Breast epithelium (tissue), 4 donors: ENCODE results near the gene LDLR. TPM values are rescaled to one million over a fixed set of nuclear protein-coding genes. Genes with fewer than 3 reads are reported as not detected.
"Not testable (repeated sequence)": the region's sequence is repeated elsewhere in the genome, so short reads cannot be mapped to it uniquely, and the experiment has no call there.

Experiments used
- DNase-seq, 2 donors: peaks; one replicate each; pipeline ENCODE4 v3.0.0-alpha.2; 2019; ENCODE audit warnings: low spot score in 2 of 2
- H3K27ac ChIP-seq, 2 donors: fragments of 200-600 bp; sonication (generic) in 1 of 2; one replicate each; pipeline ENCODE4 v1.5.1; 2016 to 2019; ENCODE audit warnings: mild to moderate bottlenecking in 1 of 2
- H3K27me3 ChIP-seq, 2 donors: fragments of 200-600 bp; sonication (generic) in 1 of 2; one replicate each; pipeline versions ENCODE4 v1.5.1 to v1.6.0; 2017 to 2019; ENCODE audit warnings: control low read depth in 1 of 2, mild to moderate bottlenecking in 1 of 2
- H3K36me3 ChIP-seq: fragments of 200-600 bp; one replicate; pipeline ENCODE4 v1.5.1; 2019
- H3K4me1 ChIP-seq, 2 donors: fragments of 200-600 bp; sonication (generic); one replicate each; pipeline ENCODE4 v1.5.1; 2016 to 2019; ENCODE audit warnings: control low read depth in 1 of 2
- H3K4me3 ChIP-seq, 3 donors: fragments of 200-600 bp; sonication (generic); 1 replicate in 2 of 3; 2 replicates in 1 of 3; pipeline ENCODE4 v1.5.1; 2016 to 2019; ENCODE audit warnings: mild to moderate bottlenecking in 3 of 3, moderate library complexity in 2 of 3
- H3K9me3 ChIP-seq, 2 donors: fragments of 200-600 bp; sonication (generic) in 1 of 2; one replicate each; pipeline ENCODE4 v1.5.1; 2016 to 2019; ENCODE audit warnings: control low read depth in 1 of 2
- POLR2A ChIP-seq: fragments of 450-650 bp; IDR thresholded peaks from one replicate; pipeline ENCODE4 v1.6.1; 2016; ENCODE audit warnings: antibody characterized with exemption, mild to moderate bottlenecking, moderate library complexity
- POLR2AphosphoS5 ChIP-seq, 3 donors: sonication (generic); formaldehyde crosslinking; IDR thresholded peaks; one replicate each; pipeline ENCODE4 v1.6.1; 2017; ENCODE audit warnings: antibody characterized with exemption in 3 of 3
- intact Hi-C: fragments of 100-400 bp; cut with DNase I; formaldehyde crosslinking; loops from one replicate; pipeline ENCODE4 v1.15.1; 2023; ENCODE audit warnings: low total_unique reads
- total RNA-seq, 3 donors: library from RNA; depleted of rRNA; stranded (reverse); fragments of >200 nt; gene quantifications; one replicate each; pipeline ENCODE4 v1.1.0, GENCODE V29; 2016
- TF ChIP-seq, protein P1 (sequence below), 3 donors: fragments of 450-650 bp; IDR thresholded peaks; one replicate each; pipeline ENCODE4 v1.5.1; 2016 to 2017; ENCODE audit warnings: antibody characterized with exemption in 3 of 3, mild to moderate bottlenecking in 3 of 3, moderate library complexity in 3 of 3

LDLR gene
- total RNA-seq, 3 donors from 2014 or later = 12.6 to 47.4 (median 45.6) TPM

- no peak for DNase-seq
- H3K36me3 ChIP-seq = no peaks in the 10 kb centered on the region
- H3K4me1 ChIP-seq = no peaks in the 10 kb centered on the region
- H3K27me3 ChIP-seq = no peaks in the 10 kb centered on the region
- H3K4me3 ChIP-seq = no peak overlapping the region
- intact Hi-C loops = no loop called here
- no peak for TF ChIP-seq POLR2AphosphoS5 (IDR thresholded peaks at IDR 0.05)
- TF ChIP-seq, protein P1, sequence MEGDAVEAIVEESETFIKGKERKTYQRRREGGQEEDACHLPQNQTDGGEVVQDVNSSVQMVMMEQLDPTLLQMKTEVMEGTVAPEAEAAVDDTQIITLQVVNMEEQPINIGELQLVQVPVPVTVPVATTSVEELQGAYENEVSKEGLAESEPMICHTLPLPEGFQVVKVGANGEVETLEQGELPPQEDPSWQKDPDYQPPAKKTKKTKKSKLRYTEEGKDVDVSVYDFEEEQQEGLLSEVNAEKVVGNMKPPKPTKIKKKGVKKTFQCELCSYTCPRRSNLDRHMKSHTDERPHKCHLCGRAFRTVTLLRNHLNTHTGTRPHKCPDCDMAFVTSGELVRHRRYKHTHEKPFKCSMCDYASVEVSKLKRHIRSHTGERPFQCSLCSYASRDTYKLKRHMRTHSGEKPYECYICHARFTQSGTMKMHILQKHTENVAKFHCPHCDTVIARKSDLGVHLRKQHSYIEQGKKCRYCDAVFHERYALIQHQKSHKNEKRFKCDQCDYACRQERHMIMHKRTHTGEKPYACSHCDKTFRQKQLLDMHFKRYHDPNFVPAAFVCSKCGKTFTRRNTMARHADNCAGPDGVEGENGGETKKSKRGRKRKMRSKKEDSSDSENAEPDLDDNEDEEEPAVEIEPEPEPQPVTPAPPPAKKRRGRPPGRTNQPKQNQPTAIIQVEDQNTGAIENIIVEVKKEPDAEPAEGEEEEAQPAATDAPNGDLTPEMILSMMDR (IDR thresholded peaks at IDR 0.05) = no peak
- no peak for TF ChIP-seq POLR2A
- H3K27ac ChIP-seq = no peak overlapping the region
- no peaks in the 10 kb centered on the region for H3K9me3 ChIP-seq
Measured at GRCh38 chr19:11098327-11098726, 9.1 kb downstream of the LDLR start.

GRCh38 chr19:11098861-11099260, 9.6 kb downstream of the LDLR start:
- no peak overlapping the region for H3K4me3 ChIP-seq
- H3K27ac ChIP-seq = no peak overlapping the region
- H3K36me3 ChIP-seq = no peaks in the 10 kb centered on the region
- no peaks in the 10 kb centered on the region for H3K27me3 ChIP-seq
- TF ChIP-seq POLR2A (no peak), POLR2AphosphoS5 (IDR thresholded peaks at IDR 0.05) (no peak)
- TF ChIP-seq, protein P1 (IDR thresholded peaks at IDR 0.05) = no peak
- H3K9me3 ChIP-seq = no peaks in the 10 kb centered on the region
- no peak for DNase-seq
- intact Hi-C loops = no loop called here
- H3K4me1 ChIP-seq = no peaks in the 10 kb centered on the region

DNA sequence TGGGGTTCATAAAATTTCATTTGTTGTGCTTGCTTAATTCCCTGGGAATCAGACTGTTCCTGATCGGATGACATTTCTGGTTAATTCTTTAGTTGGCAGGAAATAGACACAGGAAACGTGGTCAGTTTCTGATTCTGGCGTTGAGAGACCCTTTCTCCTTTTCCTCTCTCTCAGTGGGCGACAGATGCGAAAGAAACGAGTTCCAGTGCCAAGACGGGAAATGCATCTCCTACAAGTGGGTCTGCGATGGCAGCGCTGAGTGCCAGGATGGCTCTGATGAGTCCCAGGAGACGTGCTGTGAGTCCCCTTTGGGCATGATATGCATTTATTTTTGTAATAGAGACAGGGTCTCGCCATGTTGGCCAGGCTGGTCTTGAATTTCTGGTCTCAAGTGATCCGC, 10.8 kb downstream of the LDLR start:
- no peak overlapping the region for H3K27ac ChIP-seq

DNA sequence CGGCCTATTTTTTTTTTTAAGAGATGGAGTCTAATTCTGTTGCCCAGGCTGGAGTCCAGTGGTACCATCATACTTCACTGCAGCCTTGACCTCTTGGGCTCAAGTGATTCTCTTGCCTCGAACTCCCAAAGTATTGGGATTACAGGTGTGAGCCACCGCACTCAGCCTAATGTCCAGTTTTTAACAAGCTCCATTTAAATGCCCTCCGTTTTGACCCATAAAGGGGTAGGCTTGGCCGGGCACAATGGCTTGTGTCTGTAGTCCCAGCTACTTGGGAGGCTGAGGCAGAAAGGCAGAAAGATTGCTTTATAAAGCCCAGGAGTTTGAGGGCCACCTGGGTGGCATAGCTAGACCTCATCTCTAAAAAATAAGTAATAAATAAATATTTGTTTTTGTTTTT, 11.8 kb downstream of the LDLR start:
- no peak overlapping the region for H3K27ac ChIP-seq
- DNase-seq = no peak
- H3K9me3 ChIP-seq = no peaks in the 10 kb centered on the region
- no peak for TF ChIP-seq POLR2AphosphoS5 (IDR thresholded peaks at IDR 0.05)
- no peak for TF ChIP-seq POLR2A
- TF ChIP-seq, protein P1 (IDR thresholded peaks at IDR 0.05) = no peak
- H3K27me3 ChIP-seq = no peaks in the 10 kb centered on the region
- no peaks in the 10 kb centered on the region for H3K36me3 ChIP-seq
- H3K4me3 ChIP-seq = no peak overlapping the region
- no peaks in the 10 kb centered on the region for H3K4me1 ChIP-seq
- intact Hi-C loops = no loop called here

More for the DNA sequence above, 10.8 kb downstream of the LDLR start:
- intact Hi-C loops = no loop called here
- DNase-seq = no peak
- Histone ChIP-seq H3K4me1 (no peaks in the 10 kb centered on the region), H3K27me3 (no peaks in the 10 kb centered on the region), H3K9me3 (no peaks in the 10 kb centered on the region), H3K4me3 (no peak overlapping the region), H3K36me3 (no peaks in the 10 kb centered on the region)
- TF ChIP-seq, protein P1 (IDR thresholded peaks at IDR 0.05) = no peak
- TF ChIP-seq POLR2AphosphoS5 (IDR thresholded peaks at IDR 0.05) (no peak), POLR2A (no peak)

- no peaks in the 10 kb centered on the region for H3K9me3 ChIP-seq
- H3K36me3 ChIP-seq = no peaks in the 10 kb centered on the region
- no peak overlapping the region for H3K27ac ChIP-seq
- intact Hi-C loops = no loop called here
- no peak for TF ChIP-seq POLR2AphosphoS5 (IDR thresholded peaks at IDR 0.05)
- TF ChIP-seq POLR2A = no peak
- TF ChIP-seq, protein P1 (IDR thresholded peaks at IDR 0.05) = no peak
- DNase-seq = no peak
- no peak overlapping the region for H3K4me3 ChIP-seq
- H3K4me1 ChIP-seq = no peaks in the 10 kb centered on the region
- no peaks in the 10 kb centered on the region for H3K27me3 ChIP-seq
Measured at GRCh38 chr19:11102944-11103343, 13.7 kb downstream of the LDLR start.

DNA sequence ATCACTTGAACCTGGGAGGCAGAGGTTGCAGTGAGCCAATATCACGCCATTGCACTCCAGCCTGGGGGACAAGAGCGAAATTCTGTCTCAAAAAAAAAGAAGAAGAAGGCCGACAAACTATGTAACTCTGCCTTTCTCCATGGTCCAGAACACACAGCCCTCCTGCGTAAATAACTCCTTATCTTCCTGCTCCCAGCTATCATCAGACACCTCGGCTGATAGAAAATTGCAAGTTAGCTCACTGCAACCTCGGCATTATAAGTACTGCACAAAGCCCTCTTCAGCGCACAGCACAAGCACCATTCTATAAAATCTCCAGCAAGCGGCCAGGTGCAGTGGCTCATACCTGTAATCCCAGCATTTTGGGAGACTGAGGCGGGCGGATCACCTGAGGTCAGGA, 14.4 kb downstream of the LDLR start:
- H3K27me3 ChIP-seq, intact Hi-C loops, H3K36me3 ChIP-seq, DNase-seq, H3K9me3 ChIP-seq, H3K4me3 ChIP-seq, H3K4me1 ChIP-seq, H3K27ac ChIP-seq: not testable (repeated sequence)
